Motor neuron (in vitro differentiated cells): ENCODE data around the gene NKAIN4. TPM values are rescaled to one million over a fixed set of nuclear protein-coding genes. Genes with fewer than 3 reads are reported as not detected.
A peak's percentile ranks its signal among the peaks of the same experiment; 100 is the strongest.

Experiments used
- ATAC-seq, 8 experiments: fragments of 200-7000 bp; cut with Tn5 transposase; replicated peaks in 6 of 8; 2 replicates each; pipeline ENCODE4 v1.8.0; 2021; ENCODE audit warnings: mild to moderate bottlenecking in 8 of 8, moderate library complexity in 8 of 8
- H3K27ac ChIP-seq, 2 donors: fragments of 250-450 bp; sonication (Bioruptor Pico); 2 replicates each; pipeline ENCODE4 v1.9.0; 2021; ENCODE audit warnings: antibody characterized with exemption in 2 of 2, mild to moderate bottlenecking in 2 of 2, moderate library complexity in 1 of 2
- H3K4me1 ChIP-seq, 2 donors: fragments of 250-450 bp; sonication (Bioruptor Pico); replicated peaks in 1 of 2; 2 replicates each; pipeline ENCODE4 v1.6.1; 2021; ENCODE audit warnings: antibody characterized with exemption in 2 of 2, mild to moderate bottlenecking in 2 of 2, moderate library complexity in 1 of 2
- H3K4me3 ChIP-seq, 5 donors: fragments of 250-450 bp; sonication (Bioruptor Pico); 2 replicates each; pipeline ENCODE4 v1.9.0; 2021; ENCODE audit warnings: antibody characterized with exemption in 5 of 5, mild to moderate bottlenecking in 5 of 5, moderate library complexity in 4 of 5
- WGBS, 10 experiments: fragments of 450-650 bp; shearing (Covaris generic); methylation state at CpG; one replicate each; pipeline ENCODE4 v1.0.0; 2022; 5-methylcytosine and 5-hydroxymethylcytosine counted together
- in situ Hi-C, 9 experiments: fragments of 400-800 bp; cut with MboI; loops; one replicate each; pipeline ENCODE4 v1.15.0; 2021; ENCODE audit warnings: low sequenced_read_pairs in 9 of 9, low pct_unique_long_range_greater_than_20kb in 2 of 9; ENCODE audit not compliant: unreplicated experiment in 9 of 9
- total RNA-seq, 8 experiments: library from RNA; unstranded; fragments of 300-600 nt; gene quantifications; 2 replicates each; pipeline versions ENCODE4 v1.2.3 to v1.2.4, GENCODE V29; 2022

The NKAIN4 gene
- total RNA-seq, 8 experiments from 2014 or later, result 0.31 to 102 (median 18.5) TPM

GRCh38 chr20:63279931-63280330, 25.7 kb upstream of the NKAIN4 start:
- no peak for ATAC-seq
- H3K4me3 ChIP-seq, result no peak overlapping the region
- WGBS, 10 experiments, result 85 to 97% (median 93%) methylated on average over 3 to 14 of the region's 15 CpGs; no CpG with 5 or more reads in 4 of the 10 experiments
- in situ Hi-C loops, result loop anchor here in 1 of 9 experiments (25.0 kb wide), 1 partner anchor 107 kb away; no protein-coding TSS in a partner anchor
- H3K4me1 ChIP-seq, result no peaks in the 10 kb centered on the region
- H3K27ac ChIP-seq, result no peak overlapping the region

- in situ Hi-C loops, result loop anchor here in 1 of 9 experiments (25.0 kb wide), 1 partner anchor 109 kb away; no protein-coding TSS in a partner anchor
- 47 to 98% (median 91%) methylated on average over 3 to 10 of the region's 17 CpGs; no CpG with 5 or more reads in 4 of the 10 experiments for WGBS, 10 experiments
- peaks cover 4% of the 10 kb centered on the region in 2 donors for H3K4me1 ChIP-seq
- no peak for ATAC-seq
- H3K27ac ChIP-seq, result no peak overlapping the region
- H3K4me3 ChIP-seq, result no peak overlapping the region
Observed at GRCh38 chr20:63278661-63279060, 24.4 kb upstream of the NKAIN4 start.

DNA sequence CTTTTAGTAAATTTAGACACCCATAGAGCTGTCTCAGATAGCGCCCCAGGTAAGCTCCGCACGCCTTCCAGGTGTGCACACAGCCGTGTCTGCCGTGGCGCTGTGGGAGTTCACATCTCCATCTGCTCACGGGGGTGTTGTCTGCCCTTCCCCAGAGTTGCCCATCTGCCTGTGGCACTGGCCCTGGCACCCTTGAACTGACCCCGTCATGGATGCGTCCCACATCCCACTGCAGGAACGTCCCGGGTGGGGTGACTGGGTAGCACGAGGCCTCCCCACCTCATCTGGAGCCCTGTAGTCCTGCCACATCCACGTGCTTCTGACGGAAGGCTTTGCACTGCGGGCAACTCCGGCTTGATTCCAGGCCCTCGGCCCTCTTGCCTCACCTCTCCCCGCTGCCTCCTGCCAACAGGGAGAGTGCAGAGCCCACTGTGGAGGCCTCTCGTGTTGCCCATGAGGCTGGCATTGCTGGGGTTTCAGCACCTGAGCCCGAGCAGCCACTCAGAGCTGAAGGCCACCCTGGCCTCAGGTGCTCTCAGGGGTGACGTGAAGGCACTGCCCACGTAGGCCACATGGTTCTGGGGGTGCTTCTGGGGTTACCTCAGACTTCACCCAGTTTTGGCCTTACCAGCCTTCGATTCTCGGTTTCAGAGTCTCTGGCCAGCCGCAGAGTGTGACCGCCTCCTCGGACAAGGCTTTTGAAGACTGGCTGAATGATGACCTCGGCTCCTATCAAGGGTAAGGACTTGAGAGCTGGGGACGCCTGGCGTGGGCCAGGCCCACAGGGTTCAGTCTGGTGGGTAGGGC, 23.4 kb upstream of the NKAIN4 start:
- Histone ChIP-seq H3K27ac (no peak overlapping the region), H3K4me1 (peaks cover 6 to 7% of the 10 kb centered on the region in 2 donors), H3K4me3 (no peak overlapping the region)
- ATAC-seq, result no peak
- in situ Hi-C loops, result loop anchor here in 1 of 9 experiments (25.0 kb wide), 1 partner anchor 110 kb away; no protein-coding TSS in a partner anchor
- 88 to 100% (median 93%) methylated on average over 1 to 23 of the region's 30 CpGs; no CpG with 5 or more reads in 5 of the 10 experiments for WGBS, 10 experiments

DNA sequence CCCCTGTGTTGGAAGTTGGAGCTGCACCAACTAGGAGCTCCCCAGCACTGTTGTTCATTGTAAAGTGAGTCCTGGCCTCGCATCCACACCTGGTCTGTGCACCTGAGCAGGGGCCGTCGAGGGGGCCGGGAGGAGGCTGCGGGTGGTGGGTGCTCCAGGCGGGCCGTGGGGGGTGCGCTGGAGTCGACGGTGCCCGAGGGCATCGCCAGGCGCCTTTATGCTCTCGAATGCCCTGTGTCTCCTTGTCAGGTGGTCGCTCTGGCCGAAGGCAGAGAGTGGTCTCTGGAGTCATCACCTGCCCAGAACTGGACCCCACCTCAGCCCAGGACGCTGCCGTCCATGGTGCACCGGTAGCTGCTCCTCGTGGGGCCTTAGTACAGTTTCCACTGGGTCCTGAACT, 22.7 kb upstream of the NKAIN4 start:
- 90 to 100% (median 100%) methylated on average over 1 to 5 of the region's 20 CpGs; no CpG with 5 or more reads in 5 of the 10 experiments for WGBS, 10 experiments
- Histone ChIP-seq H3K4me3 (no peak overlapping the region), H3K4me1 (peaks cover 6 to 7% of the 10 kb centered on the region in 2 donors), H3K27ac (no peak overlapping the region)
- ATAC-seq, result no peak
- in situ Hi-C loops, result loop anchor here in 1 of 9 experiments (25.0 kb wide), 1 partner anchor 110 kb away; no protein-coding TSS in a partner anchor

DNA sequence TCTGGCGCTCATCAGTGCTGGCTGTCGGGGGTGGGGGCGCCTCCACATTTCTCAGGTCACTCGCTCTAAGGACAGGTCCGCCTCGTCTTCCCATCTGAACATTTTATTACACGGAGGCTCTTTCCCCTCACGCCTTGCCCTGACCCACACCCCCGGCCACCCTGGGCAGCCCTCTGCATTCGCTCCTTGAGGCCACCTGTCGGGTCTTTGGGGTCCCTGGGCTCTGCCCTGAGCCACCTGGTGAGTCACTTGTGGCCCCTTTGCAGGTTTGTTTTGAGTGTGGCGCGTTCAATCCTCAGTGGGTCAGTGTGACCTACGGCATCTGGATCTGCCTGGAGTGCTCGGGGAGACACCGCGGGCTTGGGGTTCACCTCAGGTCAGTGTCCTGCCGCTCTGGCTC, 21.6 kb upstream of the NKAIN4 start:
- Histone ChIP-seq H3K4me1 (peaks cover 12 to 15% of the 10 kb centered on the region in 2 donors), H3K27ac (no peak overlapping the region), H3K4me3 (no peak overlapping the region)
- in situ Hi-C loops, result loop anchor here in 1 of 9 experiments (25.0 kb wide), 1 partner anchor 111 kb away; no protein-coding TSS in a partner anchor
- 80 to 100% (median 93%) methylated on average over 1 to 7 of the region's 18 CpGs; no CpG with 5 or more reads in 7 of the 10 experiments for WGBS, 10 experiments
- ATAC-seq, result no peak

- no peak overlapping the region for H3K27ac ChIP-seq
- peaks cover 12 to 15% of the 10 kb centered on the region in 2 donors for H3K4me1 ChIP-seq
- WGBS, 10 experiments, result 42 to 94% (median 85%) methylated on average over 2 to 8 of the region's 17 CpGs; no CpG with 5 or more reads in 3 of the 10 experiments
- peak in 1 of 8 experiments; percentile 4 for ATAC-seq
- H3K4me3 ChIP-seq, result peak overlapping the region in 1 of 5 donors; percentile 90
- in situ Hi-C loops, result loop anchor here in 1 of 9 experiments (25.0 kb wide), 1 partner anchor 113 kb away; no protein-coding TSS in a partner anchor
Observed at GRCh38 chr20:63274381-63275228, 20.3 kb upstream of the NKAIN4 start.

GRCh38 chr20:63273635-63274380, 19.5 kb upstream of the NKAIN4 start:
- H3K4me1 ChIP-seq, result peaks cover 15 to 19% of the 10 kb centered on the region in 2 donors
- ATAC-seq, result peak; percentile 2 to 44 (median 19)
- H3K4me3 ChIP-seq, result peak overlapping the region; percentile 90 to 99 (median 92)
- H3K27ac ChIP-seq, result peak overlapping the region in 1 of 2 donors; percentile 97
- WGBS, 10 experiments, result 0 to 52% (median 30%) methylated on average over 1 to 11 of the region's 20 CpGs
- in situ Hi-C loops, result no loop called here

DNA sequence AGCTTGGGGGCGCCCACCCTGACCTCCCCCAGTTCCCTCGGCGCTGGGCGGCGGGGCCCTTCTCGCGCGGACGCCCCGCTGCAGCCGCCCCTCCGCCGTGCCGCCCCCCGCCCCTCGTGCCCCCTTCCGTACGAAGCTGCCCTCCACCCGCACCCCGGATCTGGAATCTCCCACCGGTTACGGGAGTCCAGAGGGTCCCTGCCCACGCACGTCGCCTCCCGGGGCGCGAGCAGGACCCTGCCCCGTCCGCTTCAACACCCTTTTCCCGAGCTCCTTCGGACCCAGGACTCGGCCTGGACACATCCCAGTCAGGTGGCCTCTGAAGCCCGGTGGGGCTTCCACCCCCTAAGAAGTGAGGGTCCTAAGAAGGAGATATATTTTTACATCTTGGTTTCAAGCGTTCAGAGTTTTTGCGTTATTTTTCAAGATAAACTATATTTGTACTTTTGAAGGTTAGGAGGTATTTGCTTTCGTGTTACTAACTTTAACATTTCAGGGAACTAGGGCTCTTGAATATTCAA, 18.9 kb upstream of the NKAIN4 start:
- peak in 6 of 8 experiments; percentile 1 to 4 (median 2) for ATAC-seq
- in situ Hi-C loops, result no loop called here
- H3K27ac ChIP-seq, result peak overlapping the region; percentile 90 to 97
- H3K4me1 ChIP-seq, result peaks cover 15 to 26% of the 10 kb centered on the region in 2 donors
- H3K4me3 ChIP-seq, result peak overlapping the region; percentile 90 to 99 (median 92)
- WGBS, 10 experiments, result 0 to 20% (median 0%) methylated on average over 1 to 14 of the region's 37 CpGs; no CpG with 5 or more reads in 1 of the 10 experiments

- in situ Hi-C loops, result no loop called here
- H3K27ac ChIP-seq, result peak within 1 kb of the TSS; percentile 90 to 97
- H3K4me3 ChIP-seq, result peak within 1 kb of the TSS; percentile 90 to 99 (median 92)
- ATAC-seq, result peak; percentile 72 to 94 (median 86)
- peaks cover 19 to 33% of the 10 kb centered on the region in 2 donors for H3K4me1 ChIP-seq
- WGBS, 10 experiments, result 0 to 20% (median 14%) methylated on average over 1 to 7 of the region's 97 CpGs; no CpG with 5 or more reads in 7 of the 10 experiments
Observed at GRCh38 chr20:63272105-63273058, 18.1 kb upstream of the NKAIN4 start, which contains the start of gene ARFGAP1. Gene ARFGAP1, plus strand, starts transcription at chr20:63272813. Its CDS starts 2,768 bp downstream, at chr20:63275581.

DNA sequence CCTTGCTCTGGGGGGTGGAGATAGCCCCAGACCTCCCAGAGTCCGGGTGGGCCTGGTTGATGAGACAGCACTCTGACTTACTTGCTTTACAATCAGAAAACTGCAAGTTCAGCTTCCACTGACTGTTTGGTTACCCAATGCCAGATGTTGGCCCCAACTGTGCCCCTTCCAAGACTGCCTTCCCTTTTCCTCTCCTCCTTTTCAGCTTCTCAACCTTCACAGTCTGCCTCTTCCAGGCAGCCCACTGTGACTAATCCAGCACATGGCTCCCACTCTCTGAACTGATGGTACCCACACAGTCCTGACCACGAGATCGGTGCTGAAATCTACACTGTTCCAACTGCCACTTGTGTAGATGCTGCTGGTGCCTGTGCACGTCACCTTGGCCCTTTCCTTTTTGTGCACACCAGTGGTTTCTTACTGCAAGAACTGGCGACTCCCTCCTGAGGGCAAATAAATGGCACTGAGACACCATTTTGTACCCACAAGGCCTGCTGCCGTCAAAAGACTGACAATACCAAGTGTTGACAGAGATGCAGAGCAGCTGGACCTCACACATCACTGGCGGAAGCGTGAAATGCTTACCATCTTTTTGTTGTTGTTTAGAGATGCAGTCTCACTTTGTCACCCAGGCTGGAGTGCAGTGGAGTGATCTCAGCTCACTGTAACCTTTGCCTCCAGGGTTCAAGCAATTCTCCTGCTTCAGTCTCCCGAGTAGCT, 16.5 kb upstream of the NKAIN4 start:
- peak overlapping the region in 2 of 5 donors; percentile 90 to 95 for H3K4me3 ChIP-seq
- 20 to 95% (median 87%) methylated on average over 1 to 7 of the region's 9 CpGs; no CpG with 5 or more reads in 2 of the 10 experiments for WGBS, 10 experiments

More for the DNA sequence above, 16.5 kb upstream of the NKAIN4 start:
- H3K4me1 ChIP-seq, result peaks cover 20 to 35% of the 10 kb centered on the region in 2 donors
- in situ Hi-C loops, result no loop called here
- no peak overlapping the region for H3K27ac ChIP-seq
- ATAC-seq, result no peak
